Keratinocyte (primary cell): Measurements from ENCODE around the gene AAMDC. TPM values are rescaled to one million over a fixed set of nuclear protein-coding genes. Genes with fewer than 3 reads are reported as not detected.

Experiments used
- DNase-seq: peaks from one replicate; pipeline ENCODE4 v3.0.0-alpha.2; 2011; ENCODE audit warnings: low read depth, missing footprints, low spot score
- FAIRE-seq: peaks from 2 replicates; lab custom pipeline; 2011; peaks lifted over from hg19 to GRCh38; lab: Jason Lieb, UNC
- H2AFZ ChIP-seq: 2 replicates; pipeline ENCODE4 v1.6.0; 2012; ENCODE audit warnings: low read length, control low read depth, inconsistent platforms; ENCODE audit not compliant: control insufficient read depth
- H3K27ac ChIP-seq: 2 replicates; pipeline ENCODE4 v1.5.1; 2011; ENCODE audit warnings: low read length; ENCODE audit not compliant: control insufficient read depth, insufficient read depth
- H3K27me3 ChIP-seq: 3 replicates; pipeline ENCODE4 v1.6.0; 2011; ENCODE audit warnings: low read length; ENCODE audit not compliant: control insufficient read depth, insufficient read depth; ENCODE audit errors: extremely low read depth
- H3K36me3 ChIP-seq, 2 experiments: 2 replicates in 1 of 2; 3 replicates in 1 of 2; pipeline ENCODE4 v1.5.1; 2011; ENCODE audit warnings: low read length in 2 of 2, mild to moderate bottlenecking in 1 of 2; ENCODE audit not compliant: control insufficient read depth in 2 of 2, insufficient read depth in 2 of 2; ENCODE audit errors: extremely low read depth in 1 of 2
- H3K4me1 ChIP-seq: 3 replicates; pipeline ENCODE4 v1.5.1; 2011; ENCODE audit warnings: low read length; ENCODE audit not compliant: control insufficient read depth, insufficient read depth; ENCODE audit errors: extremely low read depth
- H3K4me2 ChIP-seq: 3 replicates; pipeline ENCODE4 v1.6.0; 2011; ENCODE audit warnings: low read depth, low read length; ENCODE audit not compliant: control insufficient read depth, insufficient read depth; ENCODE audit errors: extremely low read depth
- H3K4me3 ChIP-seq, 3 experiments: fragments of 200-600 bp in 1 of 3; sonication (generic) in 1 of 3; 2 replicates in 2 of 3; 3 replicates in 1 of 3; pipeline ENCODE4 v1.5.1; 2011 to 2016; ENCODE audit warnings: low read length in 3 of 3, mild to moderate bottlenecking in 3 of 3, control low read depth in 2 of 3, inconsistent platforms in 1 of 3, low read depth in 1 of 3, mixed read lengths in 1 of 3, mixed run types in 1 of 3, moderate library complexity in 1 of 3; ENCODE audit not compliant: control insufficient read depth in 2 of 3, insufficient read depth in 2 of 3; ENCODE audit errors: extremely low read depth in 1 of 3
- H3K79me2 ChIP-seq: 2 replicates; pipeline ENCODE4 v1.6.0; 2012; ENCODE audit warnings: low read length; ENCODE audit not compliant: control insufficient read depth, insufficient read depth
- H3K9ac ChIP-seq: 3 replicates; pipeline ENCODE4 v1.6.0; 2011; ENCODE audit warnings: low read length; ENCODE audit not compliant: control insufficient read depth, insufficient read depth; ENCODE audit errors: extremely low read depth
- H3K9me1 ChIP-seq: 3 replicates; pipeline ENCODE4 v1.6.0; 2011; ENCODE audit warnings: low read length; ENCODE audit not compliant: control insufficient read depth, insufficient read depth; ENCODE audit errors: extremely low read depth
- H3K9me3 ChIP-seq: 2 replicates; pipeline ENCODE4 v1.5.1; 2012; ENCODE audit warnings: low read depth, low read length; ENCODE audit not compliant: control insufficient read depth
- H4K20me1 ChIP-seq: 3 replicates; pipeline ENCODE4 v1.6.0; 2011; ENCODE audit warnings: low read length; ENCODE audit not compliant: control insufficient read depth, insufficient read depth; ENCODE audit errors: extremely low read depth
- CTCF ChIP-seq, 3 experiments: IDR thresholded peaks in 1 of 3; conservative IDR thresholded peaks in 1 of 3; optimal IDR thresholded peaks in 1 of 3; 2 replicates in 2 of 3; 3 replicates in 1 of 3; pipeline versions ENCODE3 to v1.5.1; 2011; ENCODE audit warnings: low read length in 3 of 3, mild to moderate bottlenecking in 3 of 3, moderate library complexity in 2 of 3, control low read depth in 1 of 3, inconsistent platforms in 1 of 3; ENCODE audit not compliant: insufficient read depth in 2 of 3; ENCODE audit errors: extremely low read depth in 1 of 3
- EZH2 ChIP-seq: IDR thresholded peaks from one replicate; pipeline ENCODE4 v1.6.1; 2012; ENCODE audit warnings: inconsistent platforms, mild to moderate bottlenecking, low read length, moderate library complexity
- dilution Hi-C: fragments of 300-500 bp; cut with MboI; formaldehyde crosslinking; loops from one replicate; pipeline ENCODE4 v1.7.0; 2020; ENCODE audit warnings: low sequenced_read_pairs; ENCODE audit not compliant: extremely low pct_ligation_motif_present
- polyA plus RNA-seq, 5 experiments: library from polyadenylated mRNA; depleted of rRNA in 3 of 5; stranded (reverse) in 3 of 5; stranded (forward) in 1 of 5; unstranded in 1 of 5; fragments of >200 nt; gene quantifications; 1 replicate in 1 of 5; 2 replicates in 3 of 5; 3 replicates in 1 of 5; pipeline versions ENCODE4 v1.2.1 to v1.2.3, GENCODE V29; 2011 to 2012; ENCODE audit warnings: missing spikeins in 2 of 5, low read depth in 1 of 5, low replicate concordance in 1 of 5

The AAMDC gene
- polyA plus RNA-seq, 1 donor (not counting 4 experiments of a cell fraction or from before 2014, with no cell fraction given), result 22.4 TPM

DNA sequence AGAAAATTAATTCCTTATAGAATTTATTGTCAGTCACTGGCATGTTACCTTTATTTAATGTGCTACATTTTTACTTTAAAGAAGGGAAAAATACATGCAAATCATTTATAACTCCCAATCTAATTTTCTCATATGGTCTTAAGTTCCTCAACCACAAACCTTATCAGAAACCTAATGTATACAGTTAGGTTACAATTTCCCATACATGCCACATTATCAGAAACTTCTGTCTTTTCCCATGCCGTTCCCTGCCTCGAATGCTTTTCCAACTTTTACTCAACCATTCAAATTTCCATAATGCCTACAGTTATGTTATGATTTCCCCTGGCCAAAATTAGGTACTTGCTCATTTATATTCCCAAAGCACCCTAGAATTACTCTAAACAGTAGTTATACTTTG is 14.0 kb upstream of the AAMDC start:
- peaks cover 3% of the 10 kb centered on the region for H4K20me1 ChIP-seq

DNA sequence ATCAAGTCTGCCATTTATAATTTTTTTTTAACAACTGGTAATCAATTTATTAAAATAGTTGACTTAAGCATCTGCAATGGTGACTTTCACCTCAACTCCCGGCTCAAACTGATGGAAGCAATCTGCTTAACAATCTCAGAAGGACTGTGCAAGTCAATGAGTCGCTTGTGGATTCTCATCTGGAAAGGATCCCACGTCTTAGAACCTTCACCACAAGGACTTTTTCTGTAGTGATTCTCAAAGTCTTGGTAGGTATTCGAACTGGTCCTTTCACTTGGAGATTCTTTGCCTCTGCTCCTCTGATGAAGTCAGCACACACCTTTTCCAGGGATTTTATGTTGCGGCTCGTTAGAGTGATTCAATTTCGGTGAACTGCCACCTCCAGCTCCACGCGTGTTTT is 7.7 kb upstream of the AAMDC start:
- no peak for FAIRE-seq
- Histone ChIP-seq H3K4me2 (no peak overlapping the region), H3K9ac (no peak overlapping the region), H3K27me3 (no peaks in the 10 kb centered on the region), H3K9me1 (no peaks in the 10 kb centered on the region), H3K36me3 (no peaks in the 10 kb centered on the region), H4K20me1 (peaks cover 9% of the 10 kb centered on the region), H3K9me3 (no peaks in the 10 kb centered on the region), H3K4me1 (no peaks in the 10 kb centered on the region), H3K27ac (no peak overlapping the region), H3K79me2 (peaks cover 87% of the 10 kb centered on the region), H3K4me3 (no peak overlapping the region), H2AFZ (no peak overlapping the region)
- TF ChIP-seq EZH2 (no peak), CTCF (optimal IDR thresholded peaks at IDR 0.05 in 1 of 3, IDR thresholded peaks at IDR 0.05 in 1 of 3, conservative IDR thresholded peaks at IDR 0.05 in 1 of 3; ENCODE audit: extremely low read depth in 1 of 3, insufficient read depth in 2 of 3, low read length in 3 of 3) (no peak)
- no peak for DNase-seq
- dilution Hi-C loops, result no loop called here

More for the DNA sequence above, 14.0 kb upstream of the AAMDC start:
- Histone ChIP-seq H3K27me3 (no peaks in the 10 kb centered on the region), H3K79me2 (peaks cover 83% of the 10 kb centered on the region), H3K9me3 (no peaks in the 10 kb centered on the region), H3K4me2 (no peak overlapping the region), H2AFZ (no peak overlapping the region), H3K4me3 (no peak overlapping the region), H3K36me3 (no peaks in the 10 kb centered on the region), H3K9me1 (no peaks in the 10 kb centered on the region), H3K4me1 (peaks cover 4% of the 10 kb centered on the region), H3K9ac (no peak overlapping the region), H3K27ac (no peak overlapping the region)
- dilution Hi-C loops, result no loop called here
- FAIRE-seq (no peak), DNase-seq (no peak)
- TF ChIP-seq CTCF (optimal IDR thresholded peaks at IDR 0.05 in 1 of 3, IDR thresholded peaks at IDR 0.05 in 1 of 3, conservative IDR thresholded peaks at IDR 0.05 in 1 of 3; ENCODE audit: extremely low read depth in 1 of 3, insufficient read depth in 2 of 3, low read length in 3 of 3) (no peak), EZH2 (no peak)
